Measurements from ENCODE around the gene ALDH4A1. TPM values are rescaled to one million over a fixed set of nuclear protein-coding genes. Genes with fewer than 3 reads are reported as not detected.

Gene ALDH4A1
- total and polyA plus RNA-seq, 9 of the 15 experiments (the other 6 are each of a cell fraction or from before 2014, with no cell fraction given), result 0.27 to 31.4 (median 16.6) TPM

DNA sequence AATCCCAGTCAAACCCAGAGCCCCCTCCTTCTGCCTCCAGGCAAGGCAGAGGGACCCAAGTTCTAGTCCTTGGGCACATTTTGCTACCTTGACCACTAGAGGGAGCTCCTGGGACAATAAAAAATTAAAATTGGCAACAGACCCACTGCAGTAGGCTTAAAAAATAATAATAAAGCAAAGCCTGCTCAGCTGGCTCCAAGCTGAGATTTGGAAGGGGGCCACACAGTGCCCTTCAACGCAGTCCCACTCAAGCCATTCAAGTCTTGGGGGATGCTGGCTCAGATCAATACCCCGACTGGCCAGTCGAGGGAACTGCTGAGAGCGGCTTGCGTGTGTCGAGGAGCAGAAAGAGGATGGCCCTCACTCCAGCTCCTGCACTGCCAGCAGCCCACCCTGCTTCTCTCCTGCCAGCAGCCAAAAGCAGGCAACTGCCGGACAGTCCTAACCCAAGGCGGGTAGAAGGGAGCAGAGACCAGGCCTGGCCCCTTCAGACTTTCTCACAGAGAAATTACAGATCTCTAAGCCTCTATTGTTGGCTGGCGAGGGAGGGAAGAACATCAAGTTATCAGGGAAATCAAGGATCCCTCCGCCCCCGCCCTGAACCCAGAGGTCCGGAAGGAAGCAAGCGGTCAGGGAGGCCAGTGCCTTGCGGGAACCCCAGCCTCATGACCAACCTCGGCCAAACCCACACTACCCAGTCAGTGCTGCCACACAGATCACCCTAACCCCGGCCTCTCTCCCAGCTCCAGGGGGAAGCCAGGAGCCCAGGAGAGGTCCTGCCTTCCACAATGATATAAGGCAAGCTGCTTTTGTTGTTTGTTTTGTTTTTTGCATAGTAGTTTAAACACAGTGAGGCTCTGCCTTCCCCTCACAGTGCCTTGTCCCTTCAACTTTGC is 4.9 kb upstream of the ALDH4A1 start (continued):
- TF ChIP-seq ZFP91 (CRISPR knock-in tag; IDR thresholded peaks at IDR 0.05) (no peak), ZNF175 (CRISPR knock-in tag; IDR thresholded peaks at IDR 0.05; ENCODE audit: low read depth) (peak; percentile 80), ZNF395 (CRISPR knock-in tag; IDR thresholded peaks at IDR 0.05) (peak; percentile 84), KDM5B (IDR thresholded peaks at IDR 0.05; ENCODE audit: insufficient replicate concordance, low read depth, low read length) (no peak), REST (IDR thresholded peaks at IDR 0.05; ENCODE audit: borderline replicate concordance) (peak; percentile 30; the same call in 1 of the 2 replicates), REST (CRISPR knock-in tag; IDR thresholded peaks at IDR 0.05; ENCODE audit: low read depth) (no peak; the same call in 1 of the 2 replicates), ZNF277 (CRISPR knock-in tag; IDR thresholded peaks at IDR 0.05; ENCODE audit: borderline replicate concordance) (no peak), ZEB2 (IDR thresholded peaks at IDR 0.05) (no peak), TEAD4 (IDR thresholded peaks at IDR 0.05; ENCODE audit: low read length) (peak; percentile 15; the same call in 1 of the 2 replicates), TEAD4 (CRISPR knock-in tag; IDR thresholded peaks at IDR 0.05; ENCODE audit: borderline replicate concordance) (no peak), DACH1 (IDR thresholded peaks at IDR 0.05; ENCODE audit: partially characterized antibody) (no peak), ZKSCAN3 (CRISPR knock-in tag; IDR thresholded peaks at IDR 0.05) (no peak), ILF3 (IDR thresholded peaks at IDR 0.05; ENCODE audit: borderline replicate concordance) (no peak)
